GM19455 (cell line): Measurements from ENCODE around the gene TNFSF11.
A peak's percentile ranks its signal among the peaks of the same experiment; 100 is the strongest.
"Not testable (repeated sequence)": the region's sequence is repeated elsewhere in the genome, so short reads cannot be mapped to it uniquely, and the experiment has no call there.

ENCODE experiments used
- ATAC-seq: cut with Tn5 transposase; IDR thresholded peaks from one replicate; pipeline ENCODE4 v1.9.1; 2021; ENCODE audit not compliant: unreplicated experiment

The TNFSF11 gene

GRCh38 chr13:42559573-42560218 lies 14.3 kb upstream of the TNFSF11 start:
- ATAC-seq: not testable (repeated sequence)

GRCh38 chr13:42560320-42560719 lies 13.6 kb upstream of the TNFSF11 start:
- not testable (repeated sequence) for ATAC-seq

GRCh38 chr13:42561752-42562467 lies 12.0 kb upstream of the TNFSF11 start:
- no peak for ATAC-seq

- no peak for ATAC-seq
Observed at GRCh38 chr13:42567906-42568305, 6.0 kb upstream of the TNFSF11 start.

- no peak for ATAC-seq
Observed at GRCh38 chr13:42569576-42570344, 4.2 kb upstream of the TNFSF11 start.

GRCh38 chr13:42571895-42572294 lies 2.1 kb upstream of the TNFSF11 start:
- no peak for ATAC-seq

GRCh38 chr13:42574435-42575311 lies 721 bp downstream of the TNFSF11 start:
- peak; percentile 60 for ATAC-seq

- no peak for ATAC-seq
Observed at GRCh38 chr13:42575938-42576337, 2.0 kb downstream of the TNFSF11 start.

GRCh38 chr13:42577538-42577937 lies 3.6 kb downstream of the TNFSF11 start:
- no peak for ATAC-seq

- no peak for ATAC-seq
Observed at GRCh38 chr13:42580644-42581043, 6.7 kb downstream of the TNFSF11 start.

GRCh38 chr13:42581427-42581826 lies 7.5 kb downstream of the TNFSF11 start:
- no peak for ATAC-seq

- ATAC-seq: no peak
Observed at GRCh38 chr13:42591602-42592001, 17.6 kb downstream of the TNFSF11 start.

- no peak for ATAC-seq
Observed at GRCh38 chr13:42592915-42593900, 19.3 kb downstream of the TNFSF11 start.

GRCh38 chr13:42594481-42595252 lies 20.7 kb downstream of the TNFSF11 start:
- peak; percentile 75 for ATAC-seq

GRCh38 chr13:42595253-42595571 lies 21.3 kb downstream of the TNFSF11 start:
- ATAC-seq: no peak

- no peak for ATAC-seq
Observed at GRCh38 chr13:42597505-42597904, 23.6 kb downstream of the TNFSF11 start.

GRCh38 chr13:42600943-42601342 lies 27.0 kb downstream of the TNFSF11 start:
- no peak for ATAC-seq

- peak; percentile 74 for ATAC-seq
Observed at GRCh38 chr13:42602906-42603305, 29.0 kb downstream of the TNFSF11 start.

GRCh38 chr13:42603571-42603970 lies 29.6 kb downstream of the TNFSF11 start:
- ATAC-seq: no peak
